Measurements from ENCODE around the gene KRT1. TPM values are rescaled to one million over a fixed set of nuclear protein-coding genes. Genes with fewer than 3 reads are reported as not detected.

Gene KRT1
- polyA plus RNA-seq, 1 donor from 2014 or later: not detected

DNA sequence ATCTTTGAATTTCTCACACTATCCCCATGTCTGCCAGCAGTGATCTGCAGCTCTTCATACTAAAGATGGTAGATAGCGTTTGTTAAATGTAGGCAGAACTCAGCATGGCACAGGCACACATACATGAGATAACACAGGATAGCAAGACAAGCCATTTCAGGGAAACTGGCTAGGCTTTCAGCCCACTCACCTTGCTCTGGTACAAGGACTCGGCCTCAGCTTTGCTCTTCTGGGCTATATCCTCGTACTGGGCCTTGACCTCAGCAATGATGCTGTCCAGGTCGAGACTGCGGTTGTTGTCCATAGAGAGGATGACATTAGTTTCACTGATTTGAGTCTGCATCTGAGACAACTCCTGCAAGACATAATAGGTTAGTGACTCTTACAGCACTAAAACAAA, 3.1 kb downstream of the KRT1 start:
- no peaks in the 10 kb centered on the region for H3K79me2 ChIP-seq (replicated peaks; ENCODE audit: insufficient read depth, low read length)
- H3F3A ChIP-seq (ENCODE audit: insufficient read depth, low read length, poor library complexity, severe bottlenecking): no peaks in the 10 kb centered on the region
- no peaks in the 10 kb centered on the region for H3K36me3 ChIP-seq (ENCODE audit: insufficient read depth, low read length)
- H4K20me1 ChIP-seq (ENCODE audit: insufficient read depth): no peaks in the 10 kb centered on the region
- H3K27ac ChIP-seq (ENCODE audit: low read length): no peak overlapping the region
- H2AFZ ChIP-seq (ENCODE audit: low read depth, low read length): no peak overlapping the region
- H3K9ac ChIP-seq (ENCODE audit: low read length): no peak overlapping the region
- no peak overlapping the region for H3K4me2 ChIP-seq (ENCODE audit: low read length)
- no peak overlapping the region for H3K4me3 ChIP-seq (ENCODE audit: low read length)
- no peaks in the 10 kb centered on the region for H3K9me3 ChIP-seq (ENCODE audit: low read length)
- no peaks in the 10 kb centered on the region for H3K9me2 ChIP-seq (ENCODE audit: insufficient read depth, low read length)
- no peaks in the 10 kb centered on the region for H3K27me3 ChIP-seq (ENCODE audit: insufficient read depth, low read depth, low read length)
- TF ChIP-seq RAD21 (conservative IDR thresholded peaks at IDR 0.05) (no peak), EZH2 (IDR thresholded peaks at IDR 0.05; ENCODE audit: borderline replicate concordance, insufficient read depth, low read length, poor library complexity, severe bottlenecking) (no peak)
- TF ChIP-seq, protein P1, sequence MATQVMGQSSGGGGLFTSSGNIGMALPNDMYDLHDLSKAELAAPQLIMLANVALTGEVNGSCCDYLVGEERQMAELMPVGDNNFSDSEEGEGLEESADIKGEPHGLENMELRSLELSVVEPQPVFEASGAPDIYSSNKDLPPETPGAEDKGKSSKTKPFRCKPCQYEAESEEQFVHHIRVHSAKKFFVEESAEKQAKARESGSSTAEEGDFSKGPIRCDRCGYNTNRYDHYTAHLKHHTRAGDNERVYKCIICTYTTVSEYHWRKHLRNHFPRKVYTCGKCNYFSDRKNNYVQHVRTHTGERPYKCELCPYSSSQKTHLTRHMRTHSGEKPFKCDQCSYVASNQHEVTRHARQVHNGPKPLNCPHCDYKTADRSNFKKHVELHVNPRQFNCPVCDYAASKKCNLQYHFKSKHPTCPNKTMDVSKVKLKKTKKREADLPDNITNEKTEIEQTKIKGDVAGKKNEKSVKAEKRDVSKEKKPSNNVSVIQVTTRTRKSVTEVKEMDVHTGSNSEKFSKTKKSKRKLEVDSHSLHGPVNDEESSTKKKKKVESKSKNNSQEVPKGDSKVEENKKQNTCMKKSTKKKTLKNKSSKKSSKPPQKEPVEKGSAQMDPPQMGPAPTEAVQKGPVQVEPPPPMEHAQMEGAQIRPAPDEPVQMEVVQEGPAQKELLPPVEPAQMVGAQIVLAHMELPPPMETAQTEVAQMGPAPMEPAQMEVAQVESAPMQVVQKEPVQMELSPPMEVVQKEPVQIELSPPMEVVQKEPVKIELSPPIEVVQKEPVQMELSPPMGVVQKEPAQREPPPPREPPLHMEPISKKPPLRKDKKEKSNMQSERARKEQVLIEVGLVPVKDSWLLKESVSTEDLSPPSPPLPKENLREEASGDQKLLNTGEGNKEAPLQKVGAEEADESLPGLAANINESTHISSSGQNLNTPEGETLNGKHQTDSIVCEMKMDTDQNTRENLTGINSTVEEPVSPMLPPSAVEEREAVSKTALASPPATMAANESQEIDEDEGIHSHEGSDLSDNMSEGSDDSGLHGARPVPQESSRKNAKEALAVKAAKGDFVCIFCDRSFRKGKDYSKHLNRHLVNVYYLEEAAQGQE (IDR thresholded peaks at IDR 0.05; ENCODE audit: borderline replicate concordance): no peak
- TF ChIP-seq, protein P2, sequence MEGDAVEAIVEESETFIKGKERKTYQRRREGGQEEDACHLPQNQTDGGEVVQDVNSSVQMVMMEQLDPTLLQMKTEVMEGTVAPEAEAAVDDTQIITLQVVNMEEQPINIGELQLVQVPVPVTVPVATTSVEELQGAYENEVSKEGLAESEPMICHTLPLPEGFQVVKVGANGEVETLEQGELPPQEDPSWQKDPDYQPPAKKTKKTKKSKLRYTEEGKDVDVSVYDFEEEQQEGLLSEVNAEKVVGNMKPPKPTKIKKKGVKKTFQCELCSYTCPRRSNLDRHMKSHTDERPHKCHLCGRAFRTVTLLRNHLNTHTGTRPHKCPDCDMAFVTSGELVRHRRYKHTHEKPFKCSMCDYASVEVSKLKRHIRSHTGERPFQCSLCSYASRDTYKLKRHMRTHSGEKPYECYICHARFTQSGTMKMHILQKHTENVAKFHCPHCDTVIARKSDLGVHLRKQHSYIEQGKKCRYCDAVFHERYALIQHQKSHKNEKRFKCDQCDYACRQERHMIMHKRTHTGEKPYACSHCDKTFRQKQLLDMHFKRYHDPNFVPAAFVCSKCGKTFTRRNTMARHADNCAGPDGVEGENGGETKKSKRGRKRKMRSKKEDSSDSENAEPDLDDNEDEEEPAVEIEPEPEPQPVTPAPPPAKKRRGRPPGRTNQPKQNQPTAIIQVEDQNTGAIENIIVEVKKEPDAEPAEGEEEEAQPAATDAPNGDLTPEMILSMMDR (IDR thresholded peaks at IDR 0.05; ENCODE audit: poor library complexity, severe bottlenecking): no peak

DNA sequence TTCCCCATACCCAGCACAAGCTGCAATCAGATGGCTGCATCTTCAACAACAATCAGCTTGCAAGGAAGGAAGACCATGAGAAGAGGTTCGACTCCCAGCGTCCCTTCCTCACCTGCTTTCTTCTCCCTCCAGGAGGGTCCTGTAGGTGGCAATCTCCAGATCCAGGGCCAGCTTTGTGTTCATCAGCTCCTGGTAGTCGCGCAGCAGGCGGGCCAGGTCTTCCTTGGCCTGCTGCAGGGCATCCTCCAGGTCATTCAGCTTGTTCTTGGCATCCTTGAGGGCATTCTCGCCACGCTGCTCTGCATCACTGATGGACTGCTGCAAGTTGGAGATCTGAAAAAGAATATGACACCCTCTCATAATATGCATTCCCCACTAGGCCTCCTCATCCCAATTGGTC, 4.0 kb downstream of the KRT1 start:
- TF ChIP-seq RAD21 (conservative IDR thresholded peaks at IDR 0.05) (no peak), MXI1 (conservative IDR thresholded peaks at IDR 0.05; ENCODE audit: poor library complexity, severe bottlenecking) (no peak)
- no peak overlapping the region for H2AFZ ChIP-seq (ENCODE audit: low read depth, low read length)
- H3K9me2 ChIP-seq (ENCODE audit: insufficient read depth, low read length): no peaks in the 10 kb centered on the region
- no peak overlapping the region for H3K9ac ChIP-seq (ENCODE audit: low read length)
- H3K9me3 ChIP-seq (ENCODE audit: low read length): no peaks in the 10 kb centered on the region
- H3K27ac ChIP-seq (ENCODE audit: low read length): no peak overlapping the region
- no peaks in the 10 kb centered on the region for H3K27me3 ChIP-seq (ENCODE audit: insufficient read depth, low read depth, low read length)
- H3K4me3 ChIP-seq (ENCODE audit: low read length): no peak overlapping the region
- no peaks in the 10 kb centered on the region for H4K20me1 ChIP-seq (ENCODE audit: insufficient read depth)
- H3K4me2 ChIP-seq (ENCODE audit: low read length): no peak overlapping the region
- no peaks in the 10 kb centered on the region for H3F3A ChIP-seq (ENCODE audit: insufficient read depth, low read length, poor library complexity, severe bottlenecking)
- H3K79me2 ChIP-seq (replicated peaks; ENCODE audit: insufficient read depth, low read length): no peaks in the 10 kb centered on the region
- no peaks in the 10 kb centered on the region for H3K36me3 ChIP-seq (ENCODE audit: insufficient read depth, low read length)

DNA sequence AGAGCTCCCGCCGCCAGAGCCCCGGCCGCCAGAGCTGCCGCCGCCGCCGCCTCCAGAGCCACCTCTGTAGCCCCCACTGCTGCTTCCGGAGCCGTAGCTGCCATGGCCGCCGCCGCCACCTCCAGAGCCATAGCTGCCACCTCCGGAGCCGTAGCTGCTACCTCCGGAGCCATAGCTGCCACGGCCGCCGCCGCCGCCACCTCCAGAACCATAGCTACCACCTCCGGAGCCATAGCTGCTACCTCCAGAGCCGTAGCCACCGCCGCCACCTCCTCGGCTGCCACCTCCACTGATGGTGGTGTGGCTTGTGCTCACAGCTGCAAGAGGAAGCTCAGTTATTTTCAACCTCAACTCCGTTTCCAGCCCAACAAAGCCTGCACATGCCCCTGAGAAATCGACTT, 4.9 kb downstream of the KRT1 start:
- Histone ChIP-seq H3K27me3 (ENCODE audit: insufficient read depth, low read depth, low read length) (no peaks in the 10 kb centered on the region), H2AFZ (ENCODE audit: low read depth, low read length) (no peak overlapping the region), H3K4me2 (ENCODE audit: low read length) (no peak overlapping the region), H3K9me2 (ENCODE audit: insufficient read depth, low read length) (no peaks in the 10 kb centered on the region), H3K4me3 (ENCODE audit: low read length) (no peak overlapping the region), H3K79me2 (replicated peaks; ENCODE audit: insufficient read depth, low read length) (no peaks in the 10 kb centered on the region), H3K9ac (ENCODE audit: low read length) (no peak overlapping the region), H3K27ac (ENCODE audit: low read length) (no peak overlapping the region), H3F3A (ENCODE audit: insufficient read depth, low read length, poor library complexity, severe bottlenecking) (no peaks in the 10 kb centered on the region), H4K20me1 (ENCODE audit: insufficient read depth) (no peaks in the 10 kb centered on the region), H3K9me3 (ENCODE audit: low read length) (no peaks in the 10 kb centered on the region), H3K36me3 (ENCODE audit: insufficient read depth, low read length) (no peaks in the 10 kb centered on the region)
- no peak for TF ChIP-seq EZH2 (IDR thresholded peaks at IDR 0.05; ENCODE audit: borderline replicate concordance, insufficient read depth, low read length, poor library complexity, severe bottlenecking)
- no peak for TF ChIP-seq TAF1 (IDR thresholded peaks at IDR 0.05; ENCODE audit: low read depth)
- no peak for TF ChIP-seq SMC3 (conservative IDR thresholded peaks at IDR 0.05; ENCODE audit: poor library complexity)
- TF ChIP-seq, protein P1 (IDR thresholded peaks at IDR 0.05; ENCODE audit: borderline replicate concordance): no peak
- no peak for TF ChIP-seq MXI1 (conservative IDR thresholded peaks at IDR 0.05; ENCODE audit: poor library complexity, severe bottlenecking)
- TF ChIP-seq POLR2AphosphoS5 (IDR thresholded peaks at IDR 0.05): no peak
- no peak for TF ChIP-seq RAD21 (conservative IDR thresholded peaks at IDR 0.05)
- TF ChIP-seq, protein P2 (IDR thresholded peaks at IDR 0.05; ENCODE audit: poor library complexity, severe bottlenecking): no peak
- TF ChIP-seq EP300 (conservative IDR thresholded peaks at IDR 0.05; ENCODE audit: poor library complexity, severe bottlenecking): no peak

All from neural cell (in vitro differentiated cells).